GM12878 (cell line): ENCODE results near the gene BCAS3. TPM values are rescaled to one million over a fixed set of nuclear protein-coding genes. Genes with fewer than 3 reads are reported as not detected.

Experiments
- ATAC-seq: fragments of 200-7000 bp; cut with Tn5 transposase; 3 replicates; pipeline ENCODE4 v1.9.1; 2020; ENCODE audit warnings: mild to moderate bottlenecking, moderate library complexity
- BruUV-seq: library from RNA; stranded (reverse); fragments of 400-500 nt; replicated peaks from 2 replicates; lab custom pipeline; 2021; lab: Mats Ljungman, UMichigan
- CTCF ChIA-PET: fragments of 300-600 bp; sonication (Branson Sonifier 250); formaldehyde crosslinking; extraction: SDS; loops from one replicate; lab custom pipeline; 2021; ENCODE audit warnings: inconsistent platforms; lab: Yijun Ruan, JAX
- POLR2A ChIA-PET: fragments of 350-600 bp; formaldehyde crosslinking; extraction: SDS; loops from one replicate; lab custom pipeline; 2021; ENCODE audit warnings: inconsistent platforms; lab: Charles Lee
- RAD21 ChIA-PET: fragments of 300-600 bp; sonication (Branson Sonifier 250); formaldehyde crosslinking; loops from one replicate; lab custom pipeline; 2023; ENCODE audit warnings: antibody characterized with exemption; ENCODE audit not compliant: unreplicated experiment; lab: Charles Lee
- SMC1A ChIA-PET: fragments of 300-600 bp; sonication (Branson Sonifier 250); formaldehyde crosslinking; loops from one replicate; lab custom pipeline; 2023; ENCODE audit not compliant: unreplicated experiment, uncharacterized antibody; lab: Charles Lee
- DNase-seq: peaks from one replicate; pipeline ENCODE4 v3.0.0-alpha.2; 2011; ENCODE audit warnings: low read depth, low spot score
- FAIRE-seq: peaks from 3 replicates; lab custom pipeline; 2011; peaks lifted over from hg19 to GRCh38; lab: Jason Lieb, UNC
- H2AFZ ChIP-seq: 2 replicates; pipeline ENCODE4 v1.6.0; 2011; ENCODE audit warnings: low read depth, low read length, control low read depth; ENCODE audit not compliant: control insufficient read depth
- H3K27ac ChIP-seq: 2 replicates; pipeline ENCODE4 v1.5.1; 2011; ENCODE audit warnings: control low read depth; ENCODE audit not compliant: control insufficient read depth, insufficient read depth
- H3K27me3 ChIP-seq, 2 experiments: replicated peaks in 1 of 2; 2 replicates each; pipeline versions ENCODE4 v1.6.0 to v1.6.1; 2011; ENCODE audit warnings: low read length in 1 of 2; ENCODE audit not compliant: control insufficient read depth in 2 of 2, insufficient read depth in 2 of 2
- H3K36me3 ChIP-seq, 2 experiments: 2 replicates each; pipeline ENCODE4 v1.5.1; 2011; ENCODE audit warnings: low read length in 1 of 2; ENCODE audit not compliant: control insufficient read depth in 2 of 2, insufficient read depth in 2 of 2
- H3K4me1 ChIP-seq: 2 replicates; pipeline ENCODE4 v1.6.1; 2011; ENCODE audit warnings: mild to moderate bottlenecking, low read length, moderate library complexity, mixed read lengths; ENCODE audit not compliant: control insufficient read depth, insufficient read depth
- H3K4me2 ChIP-seq: 2 replicates; pipeline ENCODE4 v1.6.0; 2011; ENCODE audit warnings: control low read depth; ENCODE audit not compliant: control insufficient read depth, insufficient read depth
- H3K4me3 ChIP-seq: fragments of 200-600 bp; sonication (generic); 2 replicates; pipeline ENCODE4 v1.5.1; 2016
- H3K79me2 ChIP-seq: 2 replicates; pipeline ENCODE4 v1.6.0; 2011; ENCODE audit warnings: low read length; ENCODE audit not compliant: control insufficient read depth, insufficient read depth
- H3K9ac ChIP-seq: 2 replicates; pipeline ENCODE4 v1.8.0; 2011; ENCODE audit warnings: low read length, control low read depth, mixed read lengths; ENCODE audit not compliant: control insufficient read depth, insufficient read depth
- H3K9me3 ChIP-seq: replicated peaks from 3 replicates; pipeline ENCODE4 v1.5.1; 2011; ENCODE audit warnings: mild to moderate bottlenecking, low read length; ENCODE audit not compliant: control insufficient read depth, insufficient read depth
- H4K20me1 ChIP-seq: 2 replicates; pipeline ENCODE4 v1.6.0; 2011; ENCODE audit not compliant: control insufficient read depth, insufficient read depth
- E2F4 ChIP-seq: IDR thresholded peaks from 2 replicates; pipeline ENCODE4 v1.6.1; 2012; ENCODE audit warnings: low read depth, low read length, improper control_type of control experiment
- HDAC2 ChIP-seq: fragments of 200-600 bp; sonication (generic); IDR thresholded peaks from 2 replicates; pipeline ENCODE4 v1.6.1; 2017
- POU2F2 ChIP-seq: IDR thresholded peaks from 3 replicates; pipeline ENCODE4 v1.6.1; 2011; ENCODE audit warnings: low read depth, mild to moderate bottlenecking, low read length, borderline replicate concordance
- RBBP5 ChIP-seq: fragments of 200-600 bp; sonication (generic); conservative IDR thresholded peaks from 2 replicates; pipeline ENCODE4 v1.6.1; 2016
- RCOR1 ChIP-seq: conservative IDR thresholded peaks from 2 replicates; pipeline ENCODE4 v1.6.1; 2012; ENCODE audit warnings: low read depth, low read length, improper control_type of control experiment
- STAT1 ChIP-seq: fragments of 450-650 bp; conservative IDR thresholded peaks from 2 replicates; pipeline ENCODE4 v1.6.1; 2014; ENCODE audit warnings: antibody characterized with exemption, mild to moderate bottlenecking
- WGBS: methylation state at CpG from one replicate; pipeline ENCODE4 v1.1.6; 2016; ENCODE audit warnings: low lambda C conversion rate; ENCODE audit not compliant: insufficient replicate concordance, insufficient coverage; ENCODE audit errors: missing lambda C conversion rate; 5-methylcytosine and 5-hydroxymethylcytosine counted together
- in situ Hi-C: fragments of 300-500 bp; cut with MboI; formaldehyde crosslinking; loops from 9 replicates; pipeline ENCODE4 v1.14.3; 2018; ENCODE audit warnings: mixed read lengths
- intact Hi-C: fragments of 100-400 bp; cut with micrococcal nuclease; formaldehyde crosslinking; loops from one replicate; pipeline ENCODE4 v1.14.2; 2022; ENCODE audit not compliant: unreplicated experiment
- polyA plus RNA-seq, 11 experiments: library from polyadenylated mRNA; depleted of rRNA in 4 of 11; unstranded in 6 of 11; stranded (reverse) in 5 of 11; fragments of >200 nt; fragmentation: Nextera tagmentation in 4 of 11; fragmentation: Illumina TruSeq in 1 of 11; extraction: Ambion mirVana in 4 of 11; extraction: Trizol in 1 of 11; gene quantifications; 1 replicate in 1 of 11; 2 replicates in 10 of 11; pipeline versions ENCODE4 v1.2.1 to v1.2.3, GENCODE V29; 2011 to 2016; ENCODE audit warnings: inconsistent platforms in 2 of 11, missing spikeins in 2 of 11, low read depth in 1 of 11
- total RNA-seq, 4 experiments: library from RNA; depleted of rRNA in 3 of 4; stranded (reverse); fragments of >200 nt in 3 of 4; fragmentation: Illumina TruSeq in 1 of 4; extraction: Trizol in 1 of 4; gene quantifications; 2 replicates each; pipeline versions ENCODE4 v1.2.1 to v1.2.3, GENCODE V29; 2013 to 2021
- TF ChIP-seq, protein P1 (sequence below): fragments of 150-350 bp; IDR thresholded peaks from 2 replicates; pipeline ENCODE4 v1.6.1; 2014; ENCODE audit warnings: mild to moderate bottlenecking, low read depth, low read length
- TF ChIP-seq, protein P2 (sequence below): IDR thresholded peaks from 2 replicates; pipeline ENCODE4 v1.6.1; 2011; ENCODE audit warnings: borderline replicate concordance, low read depth, mild to moderate bottlenecking, moderate library complexity, mixed read lengths, low read length; ENCODE audit not compliant: insufficient read depth; ENCODE audit errors: extremely low read length
- TF ChIP-seq, protein P3 (sequence below): fragments of 450-650 bp; formaldehyde crosslinking; IDR thresholded peaks from 2 replicates; pipeline ENCODE4 v1.4.0; 2022; ENCODE audit warnings: mild to moderate bottlenecking, moderate library complexity

The BCAS3 gene
- total and polyA plus RNA-seq, 10 of the 15 experiments (the other 5 are each of a cell fraction or from before 2014, with no cell fraction given): 2.1 to 11.0 (median 6.6) TPM

DNA sequence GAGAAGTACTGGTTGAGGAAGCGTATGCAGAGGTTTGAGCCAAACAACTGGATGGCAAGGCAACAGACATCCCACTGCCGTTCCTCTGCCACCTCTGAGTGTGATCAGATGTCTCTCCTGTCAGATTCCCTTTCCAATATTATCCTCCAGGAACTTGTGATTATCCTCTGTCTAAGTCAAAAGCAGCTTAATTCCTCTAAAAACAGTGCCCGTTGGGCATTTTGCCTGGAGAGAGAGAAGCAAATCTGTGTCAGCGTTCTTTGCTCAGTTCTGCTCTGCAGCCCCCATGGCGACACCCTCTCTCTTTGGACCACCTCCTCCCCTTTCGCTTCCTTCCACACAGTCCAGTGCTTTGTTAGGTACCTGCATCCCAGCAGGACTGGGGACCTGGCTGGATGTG, 665.9 kb downstream of the BCAS3 start:
- SMC1A ChIA-PET: interaction anchor here (1.1 kb wide), 1 partner anchor 15 kb away, joined by 4 read pairs; no protein-coding TSS in a partner anchor
- Histone ChIP-seq H3K27ac (no peak overlapping the region), H3K27me3 (no peaks in the 10 kb centered on the region), H4K20me1 (no peaks in the 10 kb centered on the region), H2AFZ (no peak overlapping the region), H3K9ac (no peak overlapping the region), H3K4me3 (no peak overlapping the region), H3K9me3 (no peaks in the 10 kb centered on the region), H3K36me3 (no peaks in the 10 kb centered on the region), H3K4me2 (no peak overlapping the region), H3K4me1 (no peaks in the 10 kb centered on the region), H3K79me2 (no peaks in the 10 kb centered on the region)
- in situ Hi-C loops (no loop called here), intact Hi-C loops (no loop called here)
- POLR2A ChIA-PET: no interaction called here
- TF ChIP-seq, protein P1, sequence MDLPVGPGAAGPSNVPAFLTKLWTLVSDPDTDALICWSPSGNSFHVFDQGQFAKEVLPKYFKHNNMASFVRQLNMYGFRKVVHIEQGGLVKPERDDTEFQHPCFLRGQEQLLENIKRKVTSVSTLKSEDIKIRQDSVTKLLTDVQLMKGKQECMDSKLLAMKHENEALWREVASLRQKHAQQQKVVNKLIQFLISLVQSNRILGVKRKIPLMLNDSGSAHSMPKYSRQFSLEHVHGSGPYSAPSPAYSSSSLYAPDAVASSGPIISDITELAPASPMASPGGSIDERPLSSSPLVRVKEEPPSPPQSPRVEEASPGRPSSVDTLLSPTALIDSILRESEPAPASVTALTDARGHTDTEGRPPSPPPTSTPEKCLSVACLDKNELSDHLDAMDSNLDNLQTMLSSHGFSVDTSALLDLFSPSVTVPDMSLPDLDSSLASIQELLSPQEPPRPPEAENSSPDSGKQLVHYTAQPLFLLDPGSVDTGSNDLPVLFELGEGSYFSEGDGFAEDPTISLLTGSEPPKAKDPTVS: no peak
- TF ChIP-seq, protein P2, sequence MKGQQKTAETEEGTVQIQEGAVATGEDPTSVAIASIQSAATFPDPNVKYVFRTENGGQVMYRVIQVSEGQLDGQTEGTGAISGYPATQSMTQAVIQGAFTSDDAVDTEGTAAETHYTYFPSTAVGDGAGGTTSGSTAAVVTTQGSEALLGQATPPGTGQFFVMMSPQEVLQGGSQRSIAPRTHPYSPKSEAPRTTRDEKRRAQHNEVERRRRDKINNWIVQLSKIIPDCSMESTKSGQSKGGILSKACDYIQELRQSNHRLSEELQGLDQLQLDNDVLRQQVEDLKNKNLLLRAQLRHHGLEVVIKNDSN: no peak
- no peak for TF ChIP-seq HDAC2
- TF ChIP-seq RCOR1: no peak
- TF ChIP-seq STAT1: no peak
- no peak for TF ChIP-seq POU2F2
- TF ChIP-seq E2F4: no peak
- TF ChIP-seq RBBP5: no peak
- TF ChIP-seq, protein P3, sequence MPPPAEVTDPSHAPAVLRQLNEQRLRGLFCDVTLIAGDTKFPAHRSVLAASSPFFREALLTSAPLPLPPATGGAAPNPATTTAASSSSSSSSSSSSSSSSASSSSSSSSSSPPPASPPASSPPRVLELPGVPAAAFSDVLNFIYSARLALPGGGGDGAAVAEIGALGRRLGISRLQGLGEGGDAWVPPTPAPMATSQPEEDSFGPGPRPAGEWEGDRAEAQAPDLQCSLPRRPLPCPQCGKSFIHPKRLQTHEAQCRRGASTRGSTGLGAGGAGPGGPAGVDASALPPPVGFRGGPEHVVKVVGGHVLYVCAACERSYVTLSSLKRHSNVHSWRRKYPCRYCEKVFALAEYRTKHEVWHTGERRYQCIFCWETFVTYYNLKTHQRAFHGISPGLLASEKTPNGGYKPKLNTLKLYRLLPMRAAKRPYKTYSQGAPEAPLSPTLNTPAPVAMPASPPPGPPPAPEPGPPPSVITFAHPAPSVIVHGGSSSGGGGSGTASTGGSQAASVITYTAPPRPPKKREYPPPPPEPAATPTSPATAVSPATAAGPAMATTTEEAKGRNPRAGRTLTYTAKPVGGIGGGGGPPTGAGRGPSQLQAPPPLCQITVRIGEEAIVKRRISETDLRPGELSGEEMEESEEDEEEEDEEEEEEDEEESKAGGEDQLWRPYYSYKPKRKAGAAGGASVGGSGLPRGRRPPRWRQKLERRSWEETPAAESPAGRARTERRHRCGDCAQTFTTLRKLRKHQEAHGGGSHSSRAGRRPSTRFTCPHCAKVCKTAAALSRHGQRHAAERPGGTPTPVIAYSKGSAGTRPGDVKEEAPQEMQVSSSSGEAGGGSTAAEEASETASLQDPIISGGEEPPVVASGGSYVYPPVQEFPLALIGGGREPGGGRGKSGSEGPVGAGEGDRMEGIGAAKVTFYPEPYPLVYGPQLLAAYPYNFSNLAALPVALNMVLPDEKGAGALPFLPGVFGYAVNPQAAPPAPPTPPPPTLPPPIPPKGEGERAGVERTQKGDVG (CRISPR knock-in tag): no peak
- 19% methylated on average over 6 of the region's 6 CpGs for WGBS
- no peak for ATAC-seq
- FAIRE-seq: no peak
- DNase-seq: no peak
- RAD21 ChIA-PET: no interaction called here
- CTCF ChIA-PET: no interaction called here
- no TSS peak for BruUV-seq
